ENCODE data around the gene MBOAT1.
"Not testable (repeated sequence)": the region's sequence is repeated elsewhere in the genome, so short reads cannot be mapped to it uniquely, and the experiment has no call there.

The MBOAT1 gene

DNA sequence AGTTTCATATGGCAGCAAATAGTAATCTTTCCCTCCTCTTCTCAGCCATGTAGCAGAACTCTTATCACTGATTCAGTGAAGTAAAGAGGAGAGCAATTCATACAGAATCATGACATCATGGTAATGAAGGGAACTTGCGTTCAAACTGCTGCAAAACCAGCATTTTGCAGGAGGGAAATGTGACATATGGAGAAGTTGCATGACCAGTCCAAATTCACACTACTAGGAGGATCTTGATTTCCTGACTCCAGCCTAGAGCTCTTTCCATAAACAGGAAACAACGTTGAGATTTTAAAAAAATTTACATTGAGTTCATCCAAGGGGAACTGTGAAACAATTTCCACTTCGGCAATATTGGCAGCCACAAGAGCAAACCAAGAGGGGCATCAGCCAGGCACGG is 63.8 kb downstream of the MBOAT1 start:
- ChIA-PET CTCF (interaction anchor here (2.0 kb wide), 1 partner anchor 22 kb away, joined by 11 read pairs; no protein-coding TSS in a partner anchor), POLR2A (no interaction called here)
- TF ChIP-seq, protein P1, sequence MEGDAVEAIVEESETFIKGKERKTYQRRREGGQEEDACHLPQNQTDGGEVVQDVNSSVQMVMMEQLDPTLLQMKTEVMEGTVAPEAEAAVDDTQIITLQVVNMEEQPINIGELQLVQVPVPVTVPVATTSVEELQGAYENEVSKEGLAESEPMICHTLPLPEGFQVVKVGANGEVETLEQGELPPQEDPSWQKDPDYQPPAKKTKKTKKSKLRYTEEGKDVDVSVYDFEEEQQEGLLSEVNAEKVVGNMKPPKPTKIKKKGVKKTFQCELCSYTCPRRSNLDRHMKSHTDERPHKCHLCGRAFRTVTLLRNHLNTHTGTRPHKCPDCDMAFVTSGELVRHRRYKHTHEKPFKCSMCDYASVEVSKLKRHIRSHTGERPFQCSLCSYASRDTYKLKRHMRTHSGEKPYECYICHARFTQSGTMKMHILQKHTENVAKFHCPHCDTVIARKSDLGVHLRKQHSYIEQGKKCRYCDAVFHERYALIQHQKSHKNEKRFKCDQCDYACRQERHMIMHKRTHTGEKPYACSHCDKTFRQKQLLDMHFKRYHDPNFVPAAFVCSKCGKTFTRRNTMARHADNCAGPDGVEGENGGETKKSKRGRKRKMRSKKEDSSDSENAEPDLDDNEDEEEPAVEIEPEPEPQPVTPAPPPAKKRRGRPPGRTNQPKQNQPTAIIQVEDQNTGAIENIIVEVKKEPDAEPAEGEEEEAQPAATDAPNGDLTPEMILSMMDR (IDR thresholded peaks at IDR 0.05; ENCODE audit: control extremely low read depth, extremely low read depth, low read depth, missing control alignments) = no peak
- no peak for DNase-seq (ENCODE audit: extremely low spot score)

DNA sequence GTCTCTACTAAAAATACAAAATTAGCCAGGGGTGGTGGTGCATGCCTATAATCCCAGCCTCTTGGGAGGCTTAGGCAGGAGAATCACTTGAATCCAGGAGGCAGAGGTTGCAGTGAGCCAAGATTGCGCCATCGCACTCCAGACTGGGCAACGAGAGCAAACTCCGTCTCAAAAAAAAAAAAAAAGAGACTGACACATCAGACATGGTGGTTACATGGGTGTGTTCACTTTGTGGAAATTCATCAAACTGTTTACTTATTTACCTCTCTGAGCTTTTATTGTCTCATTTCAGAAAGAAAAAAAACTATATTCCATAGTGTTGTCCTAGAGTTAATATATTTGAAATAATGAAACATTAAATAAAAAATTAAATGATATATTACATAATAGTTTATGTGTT is 64.8 kb downstream of the MBOAT1 start:
- TF ChIP-seq, protein P1 (IDR thresholded peaks at IDR 0.05; ENCODE audit: control extremely low read depth, extremely low read depth, low read depth, missing control alignments) = no peak
- no peak for DNase-seq (ENCODE audit: extremely low spot score)
- POLR2A ChIA-PET = no interaction called here
- CTCF ChIA-PET = interaction anchor here (0.8 to 1.6 kb wide), 2 partner anchors 21 to 78 kb away, joined by 3 to 6 read pairs; no protein-coding TSS in a partner anchor

DNA sequence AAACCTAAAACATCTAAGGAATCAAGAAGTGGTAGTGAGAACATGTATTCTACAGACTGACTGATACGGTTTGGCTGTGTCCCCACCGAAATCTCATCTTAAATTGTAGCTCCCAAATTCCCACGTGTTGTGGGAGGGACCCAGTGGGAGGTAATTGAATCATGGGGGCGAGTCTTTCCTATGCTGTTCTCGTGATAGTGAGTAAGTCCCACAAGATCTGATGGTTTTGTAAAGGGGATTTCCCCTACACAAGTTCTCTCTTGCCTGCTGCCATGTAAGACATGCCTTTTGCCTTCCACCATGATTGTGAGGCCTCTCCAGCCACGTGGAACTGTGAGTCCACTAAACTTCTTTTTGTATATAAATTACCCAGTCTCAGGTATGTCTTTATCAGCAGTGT is 65.4 kb downstream of the MBOAT1 start:
- DNase-seq (ENCODE audit: extremely low spot score); POLR2A ChIA-PET: not testable (repeated sequence)
- CTCF ChIA-PET = interaction anchor here (1.0 to 1.6 kb wide), 2 partner anchors 20 to 29 kb away, joined by 3 to 6 read pairs; no protein-coding TSS in a partner anchor

DNA sequence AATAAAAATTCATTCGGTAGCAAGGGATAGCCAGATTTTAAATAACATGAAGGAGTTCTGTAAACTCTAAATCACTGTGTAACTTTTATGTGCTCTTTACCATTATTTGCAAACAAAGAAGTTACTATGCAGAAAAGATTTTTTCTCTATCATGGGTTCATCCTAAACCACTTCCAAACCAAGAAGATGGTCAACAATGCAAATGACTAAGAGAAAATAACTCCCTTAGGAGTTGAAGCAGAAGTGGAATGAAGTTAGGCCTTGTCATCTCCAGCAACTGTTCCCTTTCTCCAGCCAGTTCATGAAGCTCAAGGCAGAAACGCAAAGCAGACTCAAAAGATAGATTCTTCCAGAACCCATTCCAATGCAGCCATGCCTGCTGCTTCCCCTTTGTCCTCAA is 66.0 kb downstream of the MBOAT1 start:
- CTCF ChIA-PET = interaction anchor here (1.0 to 2.3 kb wide), 2 partner anchors 20 to 30 kb away, joined by 3 to 16 read pairs; no protein-coding TSS in a partner anchor
- no peak for DNase-seq (ENCODE audit: extremely low spot score)
- TF ChIP-seq, protein P1 (IDR thresholded peaks at IDR 0.05; ENCODE audit: control extremely low read depth, extremely low read depth, low read depth, missing control alignments) = no peak
- POLR2A ChIA-PET = no interaction called here

DNA sequence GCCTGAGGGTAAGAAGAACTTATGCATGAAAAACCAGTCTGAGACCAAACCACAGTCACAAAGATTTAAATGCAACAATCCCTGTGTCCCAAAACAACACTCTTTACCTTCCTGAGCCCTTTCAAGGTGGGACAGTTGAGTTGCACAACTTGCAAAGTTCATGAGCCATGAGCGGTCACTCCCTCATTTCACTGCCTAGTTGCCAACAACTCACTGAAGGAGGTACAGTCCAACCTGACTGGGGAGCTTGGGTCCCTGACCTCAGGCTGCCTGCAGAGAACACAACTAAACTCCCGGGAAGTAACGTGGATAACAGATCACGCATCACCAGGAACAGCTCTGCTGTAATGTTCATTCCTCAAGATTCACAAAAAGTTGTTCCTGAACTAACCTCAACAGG is 69.4 kb downstream of the MBOAT1 start:
- no peak for DNase-seq (ENCODE audit: extremely low spot score)
- TF ChIP-seq, protein P1 (IDR thresholded peaks at IDR 0.05; ENCODE audit: control extremely low read depth, extremely low read depth, low read depth, missing control alignments) = no peak
- ChIA-PET CTCF (interaction anchor here (1.9 kb wide), 1 partner anchor 17 kb away, joined by 10 read pairs; no protein-coding TSS in a partner anchor), POLR2A (no interaction called here)

DNA sequence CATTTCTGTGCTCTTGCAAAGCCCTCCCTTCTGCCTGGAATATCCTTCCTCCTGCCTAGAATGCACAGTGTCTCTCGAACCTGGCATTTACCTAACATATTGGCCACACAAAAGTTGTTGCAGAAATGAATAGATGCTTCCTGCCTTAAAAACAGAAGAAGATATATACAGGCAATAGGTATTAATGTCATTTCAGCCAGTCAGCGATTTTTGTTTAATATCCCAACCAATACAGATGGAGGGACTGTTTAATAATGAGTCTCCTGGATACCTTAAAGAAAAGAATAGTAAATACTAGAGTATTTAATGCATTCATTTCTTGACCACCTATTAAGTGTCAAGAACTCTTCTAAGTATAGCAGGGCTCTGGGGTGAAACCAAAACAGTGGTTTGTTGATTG is 70.3 kb downstream of the MBOAT1 start:
- ChIA-PET CTCF (interaction anchor here (1.4 to 1.9 kb wide), 2 partner anchors 15 to 16 kb away, joined by 3 to 10 read pairs; no protein-coding TSS in a partner anchor), POLR2A (no interaction called here)
- DNase-seq (ENCODE audit: extremely low spot score) = no peak
- TF ChIP-seq, protein P1 (IDR thresholded peaks at IDR 0.05; ENCODE audit: control extremely low read depth, extremely low read depth, low read depth, missing control alignments) = no peak

- POLR2A ChIA-PET; DNase-seq (ENCODE audit: extremely low spot score): not testable (repeated sequence)
- CTCF ChIA-PET = interaction anchor here (3.4 kb wide), 1 partner anchor 13 kb away, joined by 30 read pairs; no protein-coding TSS in a partner anchor
Observed at GRCh38 chr6:20139127-20139963, 72.9 kb downstream of the MBOAT1 start.
